GM12878 (cell line): ENCODE measurements around the gene ZXDC.

Experiments used
- EZH2 ChIP-seq: IDR thresholded peaks from 2 replicates; pipeline ENCODE4 v1.6.1; 2012; ENCODE audit warnings: low read depth, mild to moderate bottlenecking, control low read depth, inconsistent platforms, low read length, borderline replicate concordance; ENCODE audit not compliant: control insufficient read depth
- LARP7 ChIP-seq: fragments of 450-650 bp; IDR thresholded peaks from 2 replicates; pipeline ENCODE4 v1.6.1; 2017; ENCODE audit warnings: mild to moderate bottlenecking
- POLR2A ChIP-seq: IDR thresholded peaks from 2 replicates; pipeline ENCODE4 v1.6.1; 2011; ENCODE audit warnings: low read depth, mild to moderate bottlenecking, low read length
- TF ChIP-seq, protein P1 (sequence below): IDR thresholded peaks from 2 replicates; pipeline ENCODE4 v1.6.1; 2011; ENCODE audit warnings: low read depth, mild to moderate bottlenecking, low read length, moderate library complexity, borderline replicate concordance; ENCODE audit errors: extremely low read depth
- TF ChIP-seq, protein P2 (sequence below), 3 experiments: IDR thresholded peaks in 2 of 3; conservative IDR thresholded peaks in 1 of 3; 2 replicates each; pipeline ENCODE4 v1.5.1; 2011; ENCODE audit warnings: low read depth in 3 of 3, low read length in 3 of 3, mild to moderate bottlenecking in 3 of 3, control low read depth in 2 of 3, moderate library complexity in 2 of 3, inconsistent platforms in 1 of 3, mixed read lengths in 1 of 3; ENCODE audit not compliant: control insufficient read depth in 2 of 3, insufficient read depth in 1 of 3; ENCODE audit errors: extremely low read depth in 1 of 3
- TF ChIP-seq, protein P3 (sequence below): IDR thresholded peaks from 2 replicates; pipeline ENCODE4 v1.6.1; 2012; ENCODE audit warnings: low read depth, low read length, improper control_type of control experiment

DNA sequence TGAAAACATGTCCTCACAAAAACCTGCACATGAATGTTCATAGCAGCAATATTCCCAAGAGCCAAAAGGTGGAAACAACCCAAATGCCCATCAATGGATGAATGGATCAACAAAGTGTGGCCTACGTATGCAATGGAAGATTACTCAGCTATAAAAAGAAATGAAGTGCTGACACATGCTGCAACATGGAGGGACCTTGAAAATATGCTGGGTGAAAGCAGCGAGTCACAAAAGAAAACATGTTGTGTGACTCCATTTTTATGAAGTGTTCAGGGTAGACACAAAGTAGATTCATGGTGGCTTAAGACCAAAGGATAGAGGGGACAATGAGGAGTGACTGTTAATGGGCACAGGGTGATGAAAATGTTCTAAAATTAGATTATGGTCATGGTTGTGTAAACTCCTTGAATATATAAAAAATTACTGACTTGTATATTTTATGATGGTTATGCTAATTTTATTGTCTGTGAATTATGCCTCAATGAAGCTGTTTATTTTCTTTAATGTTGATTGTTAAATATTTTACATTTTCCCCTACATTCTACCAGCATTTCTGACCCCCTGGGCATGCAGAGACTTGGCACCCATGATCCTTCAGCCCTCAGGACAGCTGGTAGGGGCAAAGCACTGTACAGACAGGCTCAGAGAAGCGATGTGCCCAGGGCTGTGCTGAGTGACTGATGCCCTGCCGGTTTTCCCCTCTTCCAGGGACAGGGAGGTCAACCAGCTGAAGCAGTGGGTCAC lies 43.2 kb downstream of the ZXDC start:
- TF ChIP-seq POLR2A (no peak), EZH2 (no peak), LARP7 (no peak)
- TF ChIP-seq, protein P1, sequence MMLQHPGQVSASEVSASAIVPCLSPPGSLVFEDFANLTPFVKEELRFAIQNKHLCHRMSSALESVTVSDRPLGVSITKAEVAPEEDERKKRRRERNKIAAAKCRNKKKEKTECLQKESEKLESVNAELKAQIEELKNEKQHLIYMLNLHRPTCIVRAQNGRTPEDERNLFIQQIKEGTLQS, result no peak
- TF ChIP-seq, protein P2, sequence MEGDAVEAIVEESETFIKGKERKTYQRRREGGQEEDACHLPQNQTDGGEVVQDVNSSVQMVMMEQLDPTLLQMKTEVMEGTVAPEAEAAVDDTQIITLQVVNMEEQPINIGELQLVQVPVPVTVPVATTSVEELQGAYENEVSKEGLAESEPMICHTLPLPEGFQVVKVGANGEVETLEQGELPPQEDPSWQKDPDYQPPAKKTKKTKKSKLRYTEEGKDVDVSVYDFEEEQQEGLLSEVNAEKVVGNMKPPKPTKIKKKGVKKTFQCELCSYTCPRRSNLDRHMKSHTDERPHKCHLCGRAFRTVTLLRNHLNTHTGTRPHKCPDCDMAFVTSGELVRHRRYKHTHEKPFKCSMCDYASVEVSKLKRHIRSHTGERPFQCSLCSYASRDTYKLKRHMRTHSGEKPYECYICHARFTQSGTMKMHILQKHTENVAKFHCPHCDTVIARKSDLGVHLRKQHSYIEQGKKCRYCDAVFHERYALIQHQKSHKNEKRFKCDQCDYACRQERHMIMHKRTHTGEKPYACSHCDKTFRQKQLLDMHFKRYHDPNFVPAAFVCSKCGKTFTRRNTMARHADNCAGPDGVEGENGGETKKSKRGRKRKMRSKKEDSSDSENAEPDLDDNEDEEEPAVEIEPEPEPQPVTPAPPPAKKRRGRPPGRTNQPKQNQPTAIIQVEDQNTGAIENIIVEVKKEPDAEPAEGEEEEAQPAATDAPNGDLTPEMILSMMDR (IDR thresholded peaks at IDR 0.05 in 2 of 3, conservative IDR thresholded peaks at IDR 0.05 in 1 of 3; ENCODE audit: control insufficient read depth in 2 of 3, extremely low read depth in 1 of 3, insufficient read depth in 1 of 3, low read depth in 3 of 3, low read length in 3 of 3), result no peak
- TF ChIP-seq, protein P3, sequence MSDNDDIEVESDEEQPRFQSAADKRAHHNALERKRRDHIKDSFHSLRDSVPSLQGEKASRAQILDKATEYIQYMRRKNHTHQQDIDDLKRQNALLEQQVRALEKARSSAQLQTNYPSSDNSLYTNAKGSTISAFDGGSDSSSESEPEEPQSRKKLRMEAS, result no peak
